Esophagus squamous epithelium (tissue), 4 donors: ENCODE results near the gene RGL1.

Experiments
- POLR2A ChIP-seq, 4 donors: fragments of 450-650 bp; IDR thresholded peaks; one replicate each; pipeline ENCODE4 v1.6.1; 2017; ENCODE audit warnings: antibody characterized with exemption in 4 of 4, mild to moderate bottlenecking in 4 of 4, moderate library complexity in 3 of 4
- TF ChIP-seq, protein P1 (sequence below), 6 experiments: fragments of 450-650 bp in 4 of 6; fragments of 200-600 bp in 2 of 6; sonication (generic) in 2 of 6; IDR thresholded peaks; one replicate each; pipeline ENCODE4 v1.5.1; 2016 to 2019; ENCODE audit warnings: antibody characterized with exemption in 6 of 6, mild to moderate bottlenecking in 4 of 6, moderate library complexity in 4 of 6

DNA sequence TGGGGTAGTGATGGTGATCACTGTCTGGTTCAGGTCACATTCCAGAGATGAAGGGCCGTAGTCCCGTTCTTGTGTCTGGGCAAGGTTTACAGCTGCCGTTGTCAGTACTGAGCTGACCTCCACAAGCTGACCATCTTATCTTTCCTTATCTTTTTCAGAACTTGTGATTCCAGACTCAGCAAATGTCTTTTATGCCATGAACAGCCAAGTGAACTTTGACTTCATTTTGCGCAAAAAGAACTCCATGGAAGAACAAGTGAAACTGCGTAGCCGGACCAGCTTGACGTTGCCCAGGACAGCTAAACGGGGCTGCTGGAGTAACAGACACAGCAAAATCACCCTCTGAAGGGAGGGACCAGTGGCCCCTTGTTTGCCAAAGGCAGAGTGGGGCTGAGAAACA, 121.0 kb downstream of the RGL1 start:
- TF ChIP-seq, protein P1, sequence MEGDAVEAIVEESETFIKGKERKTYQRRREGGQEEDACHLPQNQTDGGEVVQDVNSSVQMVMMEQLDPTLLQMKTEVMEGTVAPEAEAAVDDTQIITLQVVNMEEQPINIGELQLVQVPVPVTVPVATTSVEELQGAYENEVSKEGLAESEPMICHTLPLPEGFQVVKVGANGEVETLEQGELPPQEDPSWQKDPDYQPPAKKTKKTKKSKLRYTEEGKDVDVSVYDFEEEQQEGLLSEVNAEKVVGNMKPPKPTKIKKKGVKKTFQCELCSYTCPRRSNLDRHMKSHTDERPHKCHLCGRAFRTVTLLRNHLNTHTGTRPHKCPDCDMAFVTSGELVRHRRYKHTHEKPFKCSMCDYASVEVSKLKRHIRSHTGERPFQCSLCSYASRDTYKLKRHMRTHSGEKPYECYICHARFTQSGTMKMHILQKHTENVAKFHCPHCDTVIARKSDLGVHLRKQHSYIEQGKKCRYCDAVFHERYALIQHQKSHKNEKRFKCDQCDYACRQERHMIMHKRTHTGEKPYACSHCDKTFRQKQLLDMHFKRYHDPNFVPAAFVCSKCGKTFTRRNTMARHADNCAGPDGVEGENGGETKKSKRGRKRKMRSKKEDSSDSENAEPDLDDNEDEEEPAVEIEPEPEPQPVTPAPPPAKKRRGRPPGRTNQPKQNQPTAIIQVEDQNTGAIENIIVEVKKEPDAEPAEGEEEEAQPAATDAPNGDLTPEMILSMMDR (IDR thresholded peaks at IDR 0.05) = no peak
- TF ChIP-seq POLR2A (IDR thresholded peaks at IDR 0.05) = no peak
